ENCODE measurements around the gene PSMC1. TPM values are rescaled to one million over a fixed set of nuclear protein-coding genes. Genes with fewer than 3 reads are reported as not detected.
A peak's percentile ranks its signal among the peaks of the same experiment; 100 is the strongest.

The PSMC1 gene
- polyA plus RNA-seq, 6 donors from 2014 or later = 70.3 to 95.6 (median 88.1) TPM

GRCh38 chr14:90263748-90264449 is 7.5 kb downstream of the PSMC1 start:
- peak overlapping the region in 1 of 8 donors; percentile 42 for H3K4me3 Mint-ChIP-seq

DNA sequence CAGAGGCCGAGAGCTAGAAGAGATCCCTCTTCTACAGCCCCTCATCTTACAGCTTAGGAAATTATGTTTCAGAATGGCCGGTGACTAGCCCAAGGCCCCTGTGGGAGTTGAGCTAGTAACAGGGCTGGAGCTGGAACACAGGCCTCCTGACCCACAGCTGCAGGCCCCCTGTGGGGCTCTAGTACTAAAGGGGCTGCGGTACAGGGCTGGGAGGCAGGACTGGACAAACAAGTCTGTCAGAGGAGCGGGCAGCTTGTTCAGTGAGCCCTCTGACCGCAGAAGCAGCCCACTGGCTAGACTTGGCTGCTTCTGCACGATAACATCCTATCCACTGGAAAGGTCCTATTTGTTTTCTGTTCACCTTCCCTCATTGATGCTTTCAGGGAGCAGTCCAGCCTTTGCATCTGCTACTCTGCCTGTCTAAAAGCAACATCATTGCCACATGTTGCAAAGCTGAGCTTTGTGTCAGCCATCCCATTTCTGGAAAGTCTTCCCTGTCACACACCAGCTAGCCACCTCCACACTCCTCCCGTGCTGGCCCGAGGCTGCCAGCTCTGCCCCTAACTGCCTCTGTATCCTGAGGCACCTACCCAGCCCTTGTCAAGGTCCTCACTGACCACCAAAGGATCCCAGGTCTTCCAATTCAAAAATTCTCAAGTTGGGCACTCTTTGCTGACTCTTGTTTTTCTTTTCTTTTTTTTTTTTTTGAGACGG is 10.2 kb downstream of the PSMC1 start:
- ATAC-seq (ENCODE audit: low read depth in 2 of 2) (no peak), DNase-seq (no peak)
- Mint-ChIP-seq H3K27ac (peak overlapping the region in 2 of 6 donors; percentile 15 to 43), H3K4me1 (no peaks in the 10 kb centered on the region), H3K4me3 (no peak overlapping the region), H3K9me3 (no peaks in the 10 kb centered on the region), H3K27me3 (no peaks in the 10 kb centered on the region), H3K36me3 (peaks cover 20 to 30% of the 10 kb centered on the region in 2 donors)

More at GRCh38 chr14:90263748-90264449, 7.5 kb downstream of the PSMC1 start:
- Mint-ChIP-seq H3K4me1 (peaks cover 0 to 4% (median 2%) of the 10 kb centered on the region in 3 donors), H3K27ac (peak overlapping the region in 1 of 6 donors; percentile 49), H3K27me3 (no peaks in the 10 kb centered on the region), H3K9me3 (peaks cover 0 to 6% (median 3%) of the 10 kb centered on the region in 7 donors), H3K36me3 (peaks cover 22 to 24% of the 10 kb centered on the region in 2 donors)
- ATAC-seq (ENCODE audit: low read depth in 2 of 2) (no peak), DNase-seq (no peak)

- DNase-seq (no peak), ATAC-seq (ENCODE audit: low read depth in 2 of 2) (no peak)
- Mint-ChIP-seq H3K4me3 (no peak overlapping the region), H3K9me3 (no peaks in the 10 kb centered on the region), H3K36me3 (peaks cover 20 to 34% of the 10 kb centered on the region in 2 donors), H3K27me3 (no peaks in the 10 kb centered on the region), H3K27ac (no peak overlapping the region), H3K4me1 (no peaks in the 10 kb centered on the region)
Measured at GRCh38 chr14:90268420-90268819, 12.1 kb downstream of the PSMC1 start.

DNA sequence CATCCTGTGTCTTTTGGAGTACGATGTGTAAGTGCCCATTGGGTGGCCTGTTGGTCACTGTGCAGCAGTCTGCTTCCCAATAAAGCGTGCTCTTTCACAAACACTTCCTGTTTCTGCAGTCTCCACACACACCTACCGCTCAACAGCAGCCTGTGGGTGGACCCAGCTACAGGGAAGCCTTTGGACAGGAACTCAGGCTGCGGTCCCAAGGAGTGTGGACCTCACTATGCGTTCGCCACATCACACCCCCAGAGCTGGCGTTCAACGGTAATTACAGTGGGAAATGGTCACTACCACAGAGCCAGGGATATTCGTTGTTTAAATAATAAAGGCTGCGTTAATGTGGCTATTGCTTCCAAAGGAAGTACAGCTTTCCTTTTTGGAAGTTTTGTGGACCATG is 16.2 kb downstream of the PSMC1 start:
- DNase-seq (no peak), ATAC-seq (ENCODE audit: low read depth in 2 of 2) (no peak)
- no peaks in the 10 kb centered on the region for H3K9me3 Mint-ChIP-seq
- H3K4me3 Mint-ChIP-seq = no peak overlapping the region
- peaks cover 0 to 2% (median 0%) of the 10 kb centered on the region in 3 donors for H3K4me1 Mint-ChIP-seq
- H3K27ac Mint-ChIP-seq = no peak overlapping the region
- no peaks in the 10 kb centered on the region for H3K27me3 Mint-ChIP-seq
- peaks cover 9 to 23% of the 10 kb centered on the region in 2 donors for H3K36me3 Mint-ChIP-seq

GRCh38 chr14:90273532-90273931 is 17.2 kb downstream of the PSMC1 start:
- H3K4me3 Mint-ChIP-seq = no peak overlapping the region
- peaks cover 0 to 2% (median 0%) of the 10 kb centered on the region in 3 donors for H3K4me1 Mint-ChIP-seq
- peak overlapping the region in 3 of 6 donors; percentile 39 to 83 (median 75) for H3K27ac Mint-ChIP-seq
- H3K36me3 Mint-ChIP-seq = peaks cover 9 to 23% of the 10 kb centered on the region in 2 donors
- no peaks in the 10 kb centered on the region for H3K27me3 Mint-ChIP-seq
- ATAC-seq (ENCODE audit: low read depth in 2 of 2) = no peak
- DNase-seq = no peak
- H3K9me3 Mint-ChIP-seq = no peaks in the 10 kb centered on the region

DNA sequence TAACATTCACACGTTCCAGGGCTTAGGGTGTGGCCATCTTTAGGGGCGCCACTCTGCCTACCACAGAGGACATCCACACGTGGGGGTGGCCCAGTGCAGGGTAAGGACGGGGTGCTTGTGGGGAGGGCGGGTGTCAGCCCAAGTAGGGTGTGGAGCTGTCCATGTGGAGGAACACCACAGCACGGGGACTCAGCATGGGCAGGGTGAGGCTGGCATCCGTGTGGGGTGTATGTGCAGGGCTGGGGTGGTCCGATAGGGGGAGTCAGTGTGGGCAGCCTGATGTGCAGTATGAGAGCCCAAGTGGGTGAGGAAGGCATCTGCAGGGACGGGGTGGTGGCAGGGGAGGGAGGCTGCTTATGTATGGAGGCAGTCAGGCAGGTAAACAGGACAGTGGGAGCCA is 17.7 kb downstream of the PSMC1 start:
- Mint-ChIP-seq H3K4me3 (peak overlapping the region in 1 of 8 donors; percentile 22), H3K27ac (peak overlapping the region in 4 of 6 donors; percentile 39 to 83 (median 74)), H3K36me3 (peaks cover 4 to 22% of the 10 kb centered on the region in 2 donors), H3K27me3 (no peaks in the 10 kb centered on the region), H3K4me1 (peaks cover 0 to 2% (median 0%) of the 10 kb centered on the region in 3 donors), H3K9me3 (no peaks in the 10 kb centered on the region)
- DNase-seq (no peak), ATAC-seq (ENCODE audit: low read depth in 2 of 2) (no peak)

- peaks cover 0 to 13% of the 10 kb centered on the region in 2 donors for H3K36me3 Mint-ChIP-seq
- H3K27ac Mint-ChIP-seq = peak overlapping the region in 1 of 6 donors; percentile 13
- H3K4me1 Mint-ChIP-seq = peaks cover 0 to 2% (median 0%) of the 10 kb centered on the region in 3 donors
- no peak for DNase-seq
- peak overlapping the region in 1 of 8 donors; percentile 9 for H3K4me3 Mint-ChIP-seq
- no peak for ATAC-seq (ENCODE audit: low read depth in 2 of 2)
- H3K27me3 Mint-ChIP-seq = no peaks in the 10 kb centered on the region
- no peaks in the 10 kb centered on the region for H3K9me3 Mint-ChIP-seq
Measured at GRCh38 chr14:90274808-90275457, 18.6 kb downstream of the PSMC1 start.

DNA sequence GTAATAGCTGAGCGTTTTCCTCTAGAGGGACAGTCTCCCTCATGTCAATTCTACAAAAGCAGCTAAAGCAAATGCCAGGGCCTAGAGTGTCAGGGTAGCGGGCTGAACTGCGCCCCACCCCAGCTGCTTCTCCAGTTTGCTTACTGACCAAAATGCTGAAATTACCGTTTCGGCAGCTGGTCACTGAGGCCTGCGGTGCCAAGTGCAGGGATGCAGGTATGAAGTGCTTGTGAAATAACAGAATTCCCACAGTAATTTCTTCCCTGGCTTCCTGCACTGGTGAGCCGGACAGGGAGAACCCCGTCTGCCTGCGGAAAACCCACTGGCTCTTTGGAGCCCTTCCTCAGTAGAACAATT is 19.1 kb downstream of the PSMC1 start:
- DNase-seq (no peak), ATAC-seq (ENCODE audit: low read depth in 2 of 2) (no peak)
- no peaks in the 10 kb centered on the region for H3K27me3 Mint-ChIP-seq
- no peaks in the 10 kb centered on the region for H3K9me3 Mint-ChIP-seq
- H3K27ac Mint-ChIP-seq = peak overlapping the region in 2 of 6 donors; percentile 41 to 62
- peaks cover 0 to 8% of the 10 kb centered on the region in 2 donors for H3K36me3 Mint-ChIP-seq
- H3K4me1 Mint-ChIP-seq = peaks cover 0 to 2% (median 0%) of the 10 kb centered on the region in 3 donors
- no peak overlapping the region for H3K4me3 Mint-ChIP-seq

GRCh38 chr14:90275820-90276219 is 19.5 kb downstream of the PSMC1 start:
- Mint-ChIP-seq H3K27ac (peak overlapping the region in 2 of 6 donors; percentile 41 to 62), H3K4me3 (peak overlapping the region in 1 of 8 donors; percentile 24), H3K4me1 (peaks cover 0 to 2% (median 0%) of the 10 kb centered on the region in 3 donors), H3K27me3 (no peaks in the 10 kb centered on the region), H3K9me3 (no peaks in the 10 kb centered on the region), H3K36me3 (peaks cover 0 to 8% of the 10 kb centered on the region in 2 donors)
- ATAC-seq (ENCODE audit: low read depth in 2 of 2) (no peak), DNase-seq (no peak)

DNA sequence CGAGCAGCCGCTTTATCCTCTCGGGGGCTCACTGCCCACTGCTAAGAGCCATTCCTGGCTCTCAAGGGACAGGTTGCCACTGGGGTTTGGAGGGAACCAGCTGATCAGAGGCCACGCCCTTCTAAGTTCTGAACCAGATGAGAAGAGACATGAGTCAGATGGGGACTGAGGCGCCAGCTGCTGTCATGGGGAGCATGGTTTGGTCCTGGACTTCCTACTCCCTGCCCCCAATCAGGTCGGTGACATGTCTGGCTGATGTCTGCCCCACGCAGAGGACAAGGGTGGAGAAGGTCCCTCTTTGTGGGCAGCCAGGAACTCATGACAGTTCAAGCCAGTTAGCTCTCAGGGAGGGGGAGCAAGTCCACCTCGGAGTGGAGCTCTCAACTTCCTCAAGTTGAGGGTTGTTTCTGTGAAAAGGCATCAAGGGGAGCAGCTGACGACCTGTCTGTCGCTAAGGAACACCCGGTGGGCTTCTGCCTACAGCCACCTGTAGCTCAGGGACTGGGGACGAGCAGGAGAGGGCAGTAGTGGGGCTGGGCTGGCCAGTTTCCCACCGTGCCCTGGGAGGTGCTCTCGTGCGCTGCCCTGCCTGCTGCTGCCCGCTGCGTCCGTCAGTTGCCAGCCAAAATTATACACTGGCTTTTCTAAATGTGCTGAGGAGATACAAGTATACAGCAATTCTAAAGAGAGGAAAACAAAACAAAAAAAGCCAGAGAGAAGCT is 20.5 kb downstream of the PSMC1 start:
- peaks cover 0 to 8% of the 10 kb centered on the region in 2 donors for H3K36me3 Mint-ChIP-seq
- ATAC-seq (ENCODE audit: low read depth in 2 of 2) (no peak), DNase-seq (no peak)
- no peaks in the 10 kb centered on the region for H3K9me3 Mint-ChIP-seq
- H3K4me3 Mint-ChIP-seq = no peak overlapping the region
- no peaks in the 10 kb centered on the region for H3K27me3 Mint-ChIP-seq
- peak overlapping the region in 1 of 6 donors; percentile 89 for H3K27ac Mint-ChIP-seq
- peaks cover 0 to 2% (median 0%) of the 10 kb centered on the region in 3 donors for H3K4me1 Mint-ChIP-seq

DNA sequence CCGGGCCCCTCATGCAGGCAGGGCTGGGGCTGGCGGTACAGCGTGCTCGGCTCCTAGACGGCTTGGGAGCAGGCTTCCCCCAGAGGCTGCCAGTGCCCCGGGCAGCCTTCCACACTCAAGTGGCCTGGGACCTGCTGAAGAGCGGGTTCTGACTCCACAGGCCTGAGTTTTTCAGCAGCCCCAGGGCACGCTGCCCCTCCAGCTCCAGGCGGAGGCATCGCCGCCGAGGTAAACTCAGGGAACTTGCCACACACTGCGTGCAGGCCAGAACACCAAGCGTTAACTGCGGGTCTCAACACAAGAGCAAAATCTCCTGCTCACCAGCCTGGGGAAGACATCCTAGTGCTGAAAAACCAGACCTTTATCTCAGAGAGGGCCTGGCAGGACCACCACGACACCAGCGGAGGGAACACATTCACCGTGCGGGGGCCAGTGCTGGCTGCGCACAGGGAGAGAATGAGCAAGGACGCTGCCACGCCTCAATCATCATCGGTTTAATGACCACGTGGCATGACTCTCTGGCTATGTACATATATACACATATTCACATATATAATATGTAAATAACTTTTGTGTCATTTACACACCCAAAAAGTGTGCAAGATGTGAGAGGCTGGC is 21.3 kb downstream of the PSMC1 start:
- ATAC-seq (ENCODE audit: low read depth in 2 of 2) (no peak), DNase-seq (no peak)
- Mint-ChIP-seq H3K4me3 (no peak overlapping the region), H3K36me3 (peaks cover 0 to 8% of the 10 kb centered on the region in 2 donors), H3K4me1 (peaks cover 0 to 2% (median 0%) of the 10 kb centered on the region in 3 donors), H3K27ac (peak overlapping the region in 1 of 6 donors; percentile 89), H3K27me3 (no peaks in the 10 kb centered on the region), H3K9me3 (no peaks in the 10 kb centered on the region)

GRCh38 chr14:90278199-90279175 is 22.1 kb downstream of the PSMC1 start:
- DNase-seq (no peak), ATAC-seq (ENCODE audit: low read depth in 2 of 2) (no peak)
- Mint-ChIP-seq H3K4me1 (peaks cover 0 to 2% (median 0%) of the 10 kb centered on the region in 3 donors), H3K27ac (no peak overlapping the region), H3K4me3 (no peak overlapping the region), H3K9me3 (no peaks in the 10 kb centered on the region), H3K36me3 (peaks cover 0 to 4% of the 10 kb centered on the region in 2 donors), H3K27me3 (no peaks in the 10 kb centered on the region)

Measured in naive B cell (primary cell).